ENCODE measurements around the gene ZNF384. TPM values are rescaled to one million over a fixed set of nuclear protein-coding genes. Genes with fewer than 3 reads are reported as not detected.

ZNF384 gene
- total and polyA plus RNA-seq, 7 donors: 22.0 to 44.9 (median 26.2) TPM

DNA sequence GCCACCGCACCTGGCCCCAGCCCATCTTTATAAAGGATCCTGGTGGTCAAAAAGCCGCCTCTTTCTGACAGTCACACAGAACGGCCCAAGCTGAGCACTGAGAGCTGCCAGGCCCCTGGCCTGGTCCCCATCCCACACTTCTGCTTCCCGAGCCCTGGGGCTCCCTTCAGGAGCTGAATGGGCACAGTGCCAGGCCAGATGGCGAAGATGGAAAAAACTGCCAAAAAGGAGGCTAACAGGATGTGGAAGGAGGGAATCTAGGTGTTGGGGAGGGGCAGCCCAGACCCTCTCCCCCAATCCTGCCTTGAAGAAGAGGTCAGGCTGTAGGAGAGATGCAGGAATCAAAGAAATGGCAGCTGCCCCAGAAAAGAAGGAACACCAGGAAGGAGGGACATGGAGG is 58.4 kb downstream of the ZNF384 start:
- ATAC-seq: no peak
- no peaks in the 10 kb centered on the region for H3K4me1 ChIP-seq
- WGBS, 3 donors: 32 to 54% (median 38%) methylated on average over 5 of the region's 5 CpGs

DNA sequence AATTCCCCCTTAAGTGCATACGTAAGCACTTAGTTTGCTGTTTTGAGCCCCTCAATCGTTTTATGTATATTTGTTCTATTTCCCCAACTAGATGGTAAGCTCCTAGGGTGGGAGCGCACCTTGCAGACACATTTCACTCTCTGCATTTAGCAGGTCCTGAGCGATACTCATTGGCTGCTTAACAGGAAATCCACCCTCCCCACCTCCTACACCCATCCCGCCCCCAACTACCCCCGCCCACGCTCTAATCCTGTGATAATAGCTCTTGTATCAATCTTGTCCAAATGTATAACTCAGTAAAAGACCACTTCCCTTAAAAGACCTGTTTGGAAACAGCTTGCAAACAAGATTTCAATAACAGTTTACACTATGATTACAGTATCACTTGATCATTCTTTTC is 61.6 kb downstream of the ZNF384 start:
- Histone ChIP-seq H3K36me3 (ENCODE audit: insufficient read depth in 1 of 2, low read depth in 1 of 2) (no peaks in the 10 kb centered on the region), H3K27ac (no peak overlapping the region), H3K4me3 (no peak overlapping the region), H3K4me1 (no peaks in the 10 kb centered on the region), H3K9me3 (no peaks in the 10 kb centered on the region), H3K27me3 (ENCODE audit: insufficient read depth in 3 of 3, low read length in 2 of 3) (peaks cover 0 to 6% (median 0%) of the 10 kb centered on the region in 3 donors)
- TF ChIP-seq, protein P1, sequence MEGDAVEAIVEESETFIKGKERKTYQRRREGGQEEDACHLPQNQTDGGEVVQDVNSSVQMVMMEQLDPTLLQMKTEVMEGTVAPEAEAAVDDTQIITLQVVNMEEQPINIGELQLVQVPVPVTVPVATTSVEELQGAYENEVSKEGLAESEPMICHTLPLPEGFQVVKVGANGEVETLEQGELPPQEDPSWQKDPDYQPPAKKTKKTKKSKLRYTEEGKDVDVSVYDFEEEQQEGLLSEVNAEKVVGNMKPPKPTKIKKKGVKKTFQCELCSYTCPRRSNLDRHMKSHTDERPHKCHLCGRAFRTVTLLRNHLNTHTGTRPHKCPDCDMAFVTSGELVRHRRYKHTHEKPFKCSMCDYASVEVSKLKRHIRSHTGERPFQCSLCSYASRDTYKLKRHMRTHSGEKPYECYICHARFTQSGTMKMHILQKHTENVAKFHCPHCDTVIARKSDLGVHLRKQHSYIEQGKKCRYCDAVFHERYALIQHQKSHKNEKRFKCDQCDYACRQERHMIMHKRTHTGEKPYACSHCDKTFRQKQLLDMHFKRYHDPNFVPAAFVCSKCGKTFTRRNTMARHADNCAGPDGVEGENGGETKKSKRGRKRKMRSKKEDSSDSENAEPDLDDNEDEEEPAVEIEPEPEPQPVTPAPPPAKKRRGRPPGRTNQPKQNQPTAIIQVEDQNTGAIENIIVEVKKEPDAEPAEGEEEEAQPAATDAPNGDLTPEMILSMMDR (IDR thresholded peaks at IDR 0.05): no peak
- intact Hi-C loops (cut with DNase I): no loop called here
- no peak for DNase-seq
- WGBS, 3 donors: 54 to 62% (median 59%) methylated on average over 7 of the region's 7 CpGs
- no peak for ATAC-seq

More for the DNA sequence above, 58.4 kb downstream of the ZNF384 start:
- peak in 1 of 2 donors; percentile 46 for DNase-seq
- Histone ChIP-seq H3K36me3 (ENCODE audit: insufficient read depth in 1 of 2, low read depth in 1 of 2) (no peaks in the 10 kb centered on the region), H3K27me3 (ENCODE audit: insufficient read depth in 3 of 3, low read length in 2 of 3) (peaks cover 0 to 6% (median under 1%) of the 10 kb centered on the region in 3 donors), H3K4me3 (no peak overlapping the region), H3K27ac (no peak overlapping the region), H3K9me3 (no peaks in the 10 kb centered on the region)
- intact Hi-C loops (cut with DNase I): no loop called here
- TF ChIP-seq, protein P1 (IDR thresholded peaks at IDR 0.05): no peak

DNA sequence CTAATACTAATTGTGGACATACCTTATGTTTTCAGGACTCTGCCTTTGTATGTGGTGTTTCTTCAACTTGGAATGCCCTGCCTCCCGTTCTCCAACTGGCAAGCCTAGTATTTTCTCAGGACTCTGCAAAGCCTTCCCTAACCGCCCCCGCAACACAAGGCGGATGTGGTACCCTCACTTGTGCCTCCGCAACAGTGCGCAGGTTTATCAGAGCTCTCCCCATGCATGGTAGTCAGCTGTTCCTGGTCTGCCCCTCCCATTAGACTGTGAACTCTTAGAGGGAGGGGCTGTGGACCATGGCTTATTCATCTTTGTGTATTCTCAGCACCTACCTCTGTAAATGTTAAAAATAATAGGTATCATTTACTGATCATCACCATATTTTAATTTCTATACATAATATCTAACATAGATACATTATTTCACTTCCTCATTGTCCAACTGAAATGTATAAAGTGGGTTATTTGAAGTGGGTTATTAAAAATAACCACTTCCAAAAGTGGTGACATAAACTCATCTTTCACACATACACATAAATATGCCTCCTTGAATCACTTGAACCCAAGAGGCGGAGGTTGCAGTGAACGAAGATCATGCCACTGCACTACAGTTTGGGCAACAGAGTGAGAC is 62.4 kb downstream of the ZNF384 start:
- H3K36me3 ChIP-seq (ENCODE audit: insufficient read depth in 1 of 2, low read depth in 1 of 2): no peaks in the 10 kb centered on the region
- no peaks in the 10 kb centered on the region for H3K9me3 ChIP-seq
- no peak overlapping the region for H3K4me3 ChIP-seq
- DNase-seq (peak in 1 of 2 donors; percentile 13), ATAC-seq (no peak)
- TF ChIP-seq, protein P1 (IDR thresholded peaks at IDR 0.05): no peak
- intact Hi-C loops (cut with DNase I): no loop called here
- 73 to 78% (median 74%) methylated on average over 8 of the region's 8 CpGs for WGBS, 3 donors
- H3K27me3 ChIP-seq (ENCODE audit: insufficient read depth in 3 of 3, low read length in 2 of 3): peaks cover 0 to 6% (median 0%) of the 10 kb centered on the region in 3 donors
- no peak overlapping the region for H3K27ac ChIP-seq
- no peaks in the 10 kb centered on the region for H3K4me1 ChIP-seq

DNA sequence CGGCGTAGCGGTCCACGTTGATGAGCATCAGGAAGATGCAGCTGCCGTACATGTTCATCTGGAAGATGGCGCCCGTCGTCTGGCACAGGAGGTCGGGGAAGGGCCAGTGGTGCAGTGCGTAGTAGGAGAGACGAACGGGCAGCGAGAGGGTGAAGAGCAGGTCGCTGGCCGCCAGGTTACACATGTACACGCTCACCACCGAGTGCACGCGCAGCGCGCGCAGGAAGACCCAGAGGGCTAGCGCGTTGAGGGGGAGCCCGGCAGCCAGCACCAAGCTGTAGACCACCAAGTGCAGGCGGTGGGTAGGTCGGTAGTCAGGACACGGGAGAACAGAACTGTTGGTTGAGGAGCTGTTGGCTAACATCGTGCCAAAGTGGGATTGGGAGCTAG is 68.3 kb downstream of the ZNF384 start:
- no peaks in the 10 kb centered on the region for H3K4me1 ChIP-seq
- H3K27me3 ChIP-seq (ENCODE audit: insufficient read depth in 3 of 3, low read length in 2 of 3): peaks cover 0 to 22% (median 3%) of the 10 kb centered on the region in 3 donors
- WGBS, 3 donors: 82 to 84% (median 84%) methylated on average over 28 to 29 of the region's 29 CpGs
- DNase-seq (peak in 1 of 2 donors; percentile 34), ATAC-seq (no peak)
- H3K4me3 ChIP-seq: peak overlapping the region; percentile 44
- intact Hi-C loops (cut with DNase I): no loop called here
- TF ChIP-seq, protein P1 (IDR thresholded peaks at IDR 0.05): no peak
- no peak overlapping the region for H3K27ac ChIP-seq
- H3K36me3 ChIP-seq (ENCODE audit: insufficient read depth in 1 of 2, low read depth in 1 of 2): no peaks in the 10 kb centered on the region
- H3K9me3 ChIP-seq: no peaks in the 10 kb centered on the region

Measured in psoas muscle (tissue), 8 donors.